RWPE1 (cell line): ENCODE data around the gene MDH1B.
A peak's percentile ranks its signal among the peaks of the same experiment; 100 is the strongest.

Experiments
- CTCF ChIA-PET: fragments of 350-600 bp; sonication (Branson Sonifier 250); formaldehyde crosslinking; extraction: SDS; loops from one replicate; lab custom pipeline; 2021; lab: Yijun Ruan, JAX
- POLR2A ChIA-PET: fragments of 400-600 bp; formaldehyde crosslinking; extraction: SDS; loops from one replicate; lab custom pipeline; 2020; ENCODE audit warnings: antibody characterized with exemption; ENCODE audit not compliant: low non-redundant PET; lab: Yijun Ruan, JAX
- DNase-seq: peaks from one replicate; pipeline ENCODE4 v3.0.0; 2012; ENCODE audit warnings: low spot score
- H3K27ac ChIP-seq: fragments of 450-650 bp; 2 replicates; pipeline ENCODE4 v1.5.1; 2017
- CTCF ChIP-seq: fragments of 450-650 bp; conservative IDR thresholded peaks from 2 replicates; pipeline ENCODE4 v1.5.1; 2017; ENCODE audit warnings: low read depth, mild to moderate bottlenecking

MDH1B gene

GRCh38 chr2:206790311-206790935 is 25.3 kb upstream of the MDH1B start:
- CTCF ChIA-PET: interaction anchor here (0.8 to 1.1 kb wide), 2 partner anchors 10 to 561 kb away, joined by 3 to 4 read pairs; no protein-coding TSS in a partner anchor
- DNase-seq: no peak
- H3K27ac ChIP-seq: no peak overlapping the region
- TF ChIP-seq CTCF: no peak
- POLR2A ChIA-PET: no interaction called here

GRCh38 chr2:206784559-206785353 is 19.6 kb upstream of the MDH1B start:
- no peak overlapping the region for H3K27ac ChIP-seq
- no peak for DNase-seq
- ChIA-PET POLR2A (no interaction called here), CTCF (no interaction called here)
- TF ChIP-seq CTCF: no peak

- DNase-seq: no peak
- TF ChIP-seq CTCF: peak; percentile 23; the same call in 1 of the 2 replicates
- CTCF ChIA-PET: interaction anchor here (0.7 kb wide), 2 partner anchors 101 to 205 kb away, joined by 3 read pairs; no protein-coding TSS in a partner anchor
Observed at GRCh38 chr2:206783718-206784117, 18.6 kb upstream of the MDH1B start.

GRCh38 chr2:206780671-206781070 is 15.5 kb upstream of the MDH1B start:
- no peak overlapping the region for H3K27ac ChIP-seq
- CTCF ChIA-PET: interaction anchor here (0.7 to 1.0 kb wide), 2 partner anchors 85 to 162 kb away, joined by 3 read pairs; no protein-coding TSS in a partner anchor
- POLR2A ChIA-PET: no interaction called here
- no peak for DNase-seq
- no peak for TF ChIP-seq CTCF

More at GRCh38 chr2:206783718-206784117, 18.6 kb upstream of the MDH1B start:
- POLR2A ChIA-PET: no interaction called here
- H3K27ac ChIP-seq: no peak overlapping the region

GRCh38 chr2:206776432-206776831 is 11.3 kb upstream of the MDH1B start:
- ChIA-PET CTCF (no interaction called here), POLR2A (no interaction called here)
- DNase-seq: no peak
- no peak overlapping the region for H3K27ac ChIP-seq
- no peak for TF ChIP-seq CTCF

GRCh38 chr2:206774871-206775270 is 9.7 kb upstream of the MDH1B start:
- POLR2A ChIA-PET: no interaction called here
- no peak for DNase-seq
- no peak overlapping the region for H3K27ac ChIP-seq
- TF ChIP-seq CTCF: no peak
- CTCF ChIA-PET: interaction anchor here (0.6 kb wide), 1 partner anchor 274 kb away, joined by 7 read pairs; no protein-coding TSS in a partner anchor
